GM12878 (cell line): Measurements from ENCODE around the gene CHCHD3. TPM values are rescaled to one million over a fixed set of nuclear protein-coding genes. Genes with fewer than 3 reads are reported as not detected.

Source experiments
- ATAC-seq: fragments of 200-7000 bp; cut with Tn5 transposase; 3 replicates; pipeline ENCODE4 v1.9.1; 2020; ENCODE audit warnings: mild to moderate bottlenecking, moderate library complexity
- BruUV-seq: library from RNA; stranded (reverse); fragments of 400-500 nt; replicated peaks from 2 replicates; lab custom pipeline; 2021; lab: Mats Ljungman, UMichigan
- CTCF ChIA-PET: fragments of 300-600 bp; sonication (Branson Sonifier 250); formaldehyde crosslinking; extraction: SDS; loops from one replicate; lab custom pipeline; 2021; ENCODE audit warnings: inconsistent platforms; lab: Yijun Ruan, JAX
- POLR2A ChIA-PET: fragments of 350-600 bp; formaldehyde crosslinking; extraction: SDS; loops from one replicate; lab custom pipeline; 2021; ENCODE audit warnings: inconsistent platforms; lab: Charles Lee
- RAD21 ChIA-PET: fragments of 300-600 bp; sonication (Branson Sonifier 250); formaldehyde crosslinking; loops from one replicate; lab custom pipeline; 2023; ENCODE audit warnings: antibody characterized with exemption; ENCODE audit not compliant: unreplicated experiment; lab: Charles Lee
- SMC1A ChIA-PET: fragments of 300-600 bp; sonication (Branson Sonifier 250); formaldehyde crosslinking; loops from one replicate; lab custom pipeline; 2023; ENCODE audit not compliant: unreplicated experiment, uncharacterized antibody; lab: Charles Lee
- DNase-seq: peaks from one replicate; pipeline ENCODE4 v3.0.0-alpha.2; 2011; ENCODE audit warnings: low read depth, low spot score
- FAIRE-seq: peaks from 3 replicates; lab custom pipeline; 2011; peaks lifted over from hg19 to GRCh38; lab: Jason Lieb, UNC
- H2AFZ ChIP-seq: 2 replicates; pipeline ENCODE4 v1.6.0; 2011; ENCODE audit warnings: low read depth, low read length, control low read depth; ENCODE audit not compliant: control insufficient read depth
- H3K27ac ChIP-seq: 2 replicates; pipeline ENCODE4 v1.5.1; 2011; ENCODE audit warnings: control low read depth; ENCODE audit not compliant: control insufficient read depth, insufficient read depth
- H3K27me3 ChIP-seq, 2 experiments: replicated peaks in 1 of 2; 2 replicates each; pipeline versions ENCODE4 v1.6.0 to v1.6.1; 2011; ENCODE audit warnings: low read length in 1 of 2; ENCODE audit not compliant: control insufficient read depth in 2 of 2, insufficient read depth in 2 of 2
- H3K36me3 ChIP-seq, 2 experiments: 2 replicates each; pipeline ENCODE4 v1.5.1; 2011; ENCODE audit warnings: low read length in 1 of 2; ENCODE audit not compliant: control insufficient read depth in 2 of 2, insufficient read depth in 2 of 2
- H3K4me1 ChIP-seq: 2 replicates; pipeline ENCODE4 v1.6.1; 2011; ENCODE audit warnings: mild to moderate bottlenecking, low read length, moderate library complexity, mixed read lengths; ENCODE audit not compliant: control insufficient read depth, insufficient read depth
- H3K4me2 ChIP-seq: 2 replicates; pipeline ENCODE4 v1.6.0; 2011; ENCODE audit warnings: control low read depth; ENCODE audit not compliant: control insufficient read depth, insufficient read depth
- H3K4me3 ChIP-seq: fragments of 200-600 bp; sonication (generic); 2 replicates; pipeline ENCODE4 v1.5.1; 2016
- H3K79me2 ChIP-seq: 2 replicates; pipeline ENCODE4 v1.6.0; 2011; ENCODE audit warnings: low read length; ENCODE audit not compliant: control insufficient read depth, insufficient read depth
- H3K9ac ChIP-seq: 2 replicates; pipeline ENCODE4 v1.8.0; 2011; ENCODE audit warnings: low read length, control low read depth, mixed read lengths; ENCODE audit not compliant: control insufficient read depth, insufficient read depth
- H3K9me3 ChIP-seq: replicated peaks from 3 replicates; pipeline ENCODE4 v1.5.1; 2011; ENCODE audit warnings: mild to moderate bottlenecking, low read length; ENCODE audit not compliant: control insufficient read depth, insufficient read depth
- H4K20me1 ChIP-seq: 2 replicates; pipeline ENCODE4 v1.6.0; 2011; ENCODE audit not compliant: control insufficient read depth, insufficient read depth
- CEBPB ChIP-seq, 2 experiments: fragments of 150-350 bp in 1 of 2; IDR thresholded peaks; 2 replicates each; pipeline ENCODE4 v1.6.1; 2012 to 2014; ENCODE audit warnings: low read depth in 2 of 2, low read length in 2 of 2, borderline replicate concordance in 1 of 2, inconsistent platforms in 1 of 2
- ELK1 ChIP-seq: IDR thresholded peaks from 2 replicates; pipeline ENCODE4 v1.6.1; 2012; ENCODE audit warnings: low read depth, low read length, improper control_type of control experiment
- ESRRA ChIP-seq: IDR thresholded peaks from 2 replicates; pipeline ENCODE4 v1.6.1; 2012; ENCODE audit warnings: mild to moderate bottlenecking, low read length, improper control_type of control experiment
- IRF3 ChIP-seq: fragments of 450-650 bp; IDR thresholded peaks from 2 replicates; pipeline ENCODE4 v1.6.1; 2014; ENCODE audit warnings: mild to moderate bottlenecking
- KLF5 ChIP-seq: fragments of 450-650 bp; IDR thresholded peaks from 2 replicates; pipeline ENCODE4 v1.6.1; 2014; ENCODE audit warnings: mild to moderate bottlenecking; ENCODE audit not compliant: partially characterized antibody
- NFXL1 ChIP-seq: fragments of 450-650 bp; IDR thresholded peaks from 2 replicates; pipeline ENCODE4 v1.6.1; 2017; ENCODE audit warnings: antibody characterized with exemption, mild to moderate bottlenecking, borderline replicate concordance
- POLR2A ChIP-seq: IDR thresholded peaks from 2 replicates; pipeline ENCODE4 v1.6.1; 2011; ENCODE audit warnings: low read depth, mild to moderate bottlenecking, low read length
- SIX5 ChIP-seq: IDR thresholded peaks from 2 replicates; pipeline ENCODE4 v1.6.1; 2011; ENCODE audit warnings: mild to moderate bottlenecking, low read depth, low read length, moderate library complexity; ENCODE audit not compliant: severe bottlenecking
- SMARCA5 ChIP-seq: fragments of 450-650 bp; IDR thresholded peaks from 2 replicates; pipeline ENCODE4 v1.6.1; 2017; ENCODE audit warnings: mild to moderate bottlenecking
- SREBF2 ChIP-seq: IDR thresholded peaks from 2 replicates; pipeline ENCODE4 v1.6.1; 2012; ENCODE audit warnings: mild to moderate bottlenecking, low read length
- USF1 ChIP-seq: IDR thresholded peaks from 2 replicates; pipeline ENCODE4 v1.6.1; 2011; ENCODE audit warnings: borderline replicate concordance, low read depth, mild to moderate bottlenecking, moderate library complexity, mixed read lengths, low read length; ENCODE audit not compliant: insufficient read depth; ENCODE audit errors: extremely low read length
- ZNF274 ChIP-seq: IDR thresholded peaks from one replicate; pipeline ENCODE4 v1.8.0; 2011; ENCODE audit not compliant: insufficient read length, insufficient read depth
- WGBS: methylation state at CpG from one replicate; pipeline ENCODE4 v1.1.6; 2016; ENCODE audit warnings: low lambda C conversion rate; ENCODE audit not compliant: insufficient replicate concordance, insufficient coverage; ENCODE audit errors: missing lambda C conversion rate; 5-methylcytosine and 5-hydroxymethylcytosine counted together
- in situ Hi-C: fragments of 300-500 bp; cut with MboI; formaldehyde crosslinking; loops from 9 replicates; pipeline ENCODE4 v1.14.3; 2018; ENCODE audit warnings: mixed read lengths
- intact Hi-C: fragments of 100-400 bp; cut with micrococcal nuclease; formaldehyde crosslinking; loops from one replicate; pipeline ENCODE4 v1.14.2; 2022; ENCODE audit not compliant: unreplicated experiment
- polyA plus RNA-seq, 11 experiments: library from polyadenylated mRNA; depleted of rRNA in 4 of 11; unstranded in 6 of 11; stranded (reverse) in 5 of 11; fragments of >200 nt; fragmentation: Nextera tagmentation in 4 of 11; fragmentation: Illumina TruSeq in 1 of 11; extraction: Ambion mirVana in 4 of 11; extraction: Trizol in 1 of 11; gene quantifications; 1 replicate in 1 of 11; 2 replicates in 10 of 11; pipeline versions ENCODE4 v1.2.1 to v1.2.3, GENCODE V29; 2011 to 2016; ENCODE audit warnings: inconsistent platforms in 2 of 11, missing spikeins in 2 of 11, low read depth in 1 of 11
- total RNA-seq, 4 experiments: library from RNA; depleted of rRNA in 3 of 4; stranded (reverse); fragments of >200 nt in 3 of 4; fragmentation: Illumina TruSeq in 1 of 4; extraction: Trizol in 1 of 4; gene quantifications; 2 replicates each; pipeline versions ENCODE4 v1.2.1 to v1.2.3, GENCODE V29; 2013 to 2021

The CHCHD3 gene
- total and polyA plus RNA-seq, 10 of the 15 experiments (the other 5 are each of a cell fraction or from before 2014, with no cell fraction given): 38.3 to 178 (median 96.2) TPM

- TF ChIP-seq USF1 (no peak), ELK1 (no peak), SIX5 (no peak), SREBF2 (no peak)
These were observed 276.1 kb downstream of the CHCHD3 start (continued) for GRCh38 chr7:132805766-132806165.

GRCh38 chr7:132804849-132805485 is 276.9 kb downstream of the CHCHD3 start:
- no peak overlapping the region for H2AFZ ChIP-seq
- H3K27ac ChIP-seq: no peak overlapping the region
- no peak overlapping the region for H3K4me2 ChIP-seq
- no peaks in the 10 kb centered on the region for H3K27me3 ChIP-seq
- no peaks in the 10 kb centered on the region for H3K79me2 ChIP-seq
- RAD21 ChIA-PET: no interaction called here
- no peaks in the 10 kb centered on the region for H3K4me1 ChIP-seq
- H3K9me3 ChIP-seq: no peaks in the 10 kb centered on the region
- H4K20me1 ChIP-seq: no peaks in the 10 kb centered on the region
- H3K4me3 ChIP-seq: no peak overlapping the region
- no TSS peak for BruUV-seq
- ATAC-seq (no peak), FAIRE-seq (no peak), DNase-seq (no peak)
- TF ChIP-seq NFXL1: no peak
- TF ChIP-seq IRF3: no peak
- no peak for TF ChIP-seq ZNF274
- no peak for TF ChIP-seq SMARCA5
- no peak for TF ChIP-seq POLR2A
- TF ChIP-seq CEBPB (IDR thresholded peaks at IDR 0.05; ENCODE audit: borderline replicate concordance in 1 of 2, low read depth in 2 of 2, low read length in 2 of 2): no peak
- TF ChIP-seq ESRRA: no peak
- TF ChIP-seq KLF5: no peak
- CTCF ChIA-PET: no interaction called here
- H3K9ac ChIP-seq: no peak overlapping the region
- intact Hi-C loops: no loop called here
- POLR2A ChIA-PET: no interaction called here
- H3K36me3 ChIP-seq: no peaks in the 10 kb centered on the region
- 95% methylated on average over 7 of the region's 7 CpGs for WGBS
- in situ Hi-C loops: no loop called here
- SMC1A ChIA-PET: interaction anchor here (1.2 kb wide), 1 partner anchor 14 kb away, joined by 3 read pairs; no protein-coding TSS in a partner anchor
